PC-3 (cell line): Measurements from ENCODE around the gene TMEM185B. TPM values are rescaled to one million over a fixed set of nuclear protein-coding genes. Genes with fewer than 3 reads are reported as not detected.

Experiments used
- ATAC-seq: fragments of 200-7000 bp; cut with Tn5 transposase; 2 replicates; pipeline ENCODE4 v1.9.1; 2020; ENCODE audit warnings: mild to moderate bottlenecking, moderate library complexity
- BruUV-seq: library from RNA; stranded (reverse); fragments of 400-500 nt; replicated peaks from 2 replicates; lab custom pipeline; 2021; lab: Mats Ljungman, UMichigan
- CTCF ChIA-PET: fragments of 300-600 bp; sonication (Branson Sonifier 250); formaldehyde crosslinking; loops from one replicate; lab custom pipeline; 2022; ENCODE audit warnings: antibody characterized with exemption; lab: Charles Lee
- POLR2A ChIA-PET: fragments of 300-600 bp; sonication (Branson Sonifier 250); formaldehyde crosslinking; loops from one replicate; lab custom pipeline; 2022; ENCODE audit warnings: antibody characterized with exemption; ENCODE audit not compliant: unreplicated experiment; lab: Charles Lee
- DNase-seq: peaks from one replicate; pipeline ENCODE4 v3.0.0-alpha.2; 2015
- H2AFZ ChIP-seq: fragments of 300-600 bp; sonication (generic); 2 replicates; pipeline ENCODE4 v1.6.0; 2016; ENCODE audit warnings: antibody characterized with exemption, low read length
- H3F3A ChIP-seq: fragments of 300-600 bp; sonication (generic); one replicate; pipeline ENCODE4 v1.6.0; 2017; ENCODE audit warnings: antibody characterized with exemption, low read length, control low read depth, mild to moderate bottlenecking; ENCODE audit not compliant: unreplicated experiment
- H3K27ac ChIP-seq: fragments of 300-600 bp; sonication (generic); 2 replicates; pipeline ENCODE4 v1.5.1; 2016; ENCODE audit warnings: mild to moderate bottlenecking, low read length
- H3K27me3 ChIP-seq: fragments of 300-600 bp; sonication (generic); 2 replicates; pipeline ENCODE4 v1.6.1; 2016; ENCODE audit warnings: low read length, mixed read lengths
- H3K36me3 ChIP-seq: fragments of 300-600 bp; sonication (generic); 2 replicates; pipeline ENCODE4 v1.6.1; 2016; ENCODE audit warnings: low read depth, mixed run types, low read length, mixed read lengths
- H3K4me1 ChIP-seq: fragments of 300-600 bp; sonication (generic); 2 replicates; pipeline ENCODE4 v1.5.1; 2016; ENCODE audit warnings: low read length; ENCODE audit not compliant: insufficient read depth
- H3K4me2 ChIP-seq: fragments of 300-600 bp; sonication (generic); 2 replicates; pipeline ENCODE4 v1.6.0; 2016; ENCODE audit warnings: low read length
- H3K4me3 ChIP-seq: fragments of 300-600 bp; sonication (generic); 2 replicates; pipeline ENCODE4 v1.5.1; 2016; ENCODE audit warnings: mild to moderate bottlenecking, low read length, mixed read lengths
- H3K79me2 ChIP-seq: fragments of 300-600 bp; sonication (generic); 2 replicates; pipeline ENCODE4 v1.6.1; 2017; ENCODE audit warnings: low read length, mixed read lengths
- H3K9ac ChIP-seq: fragments of 300-600 bp; sonication (generic); 2 replicates; pipeline ENCODE4 v1.6.0; 2016; ENCODE audit warnings: mild to moderate bottlenecking, low read length
- H3K9me2 ChIP-seq: fragments of 300-600 bp; sonication (generic); replicated peaks from 2 replicates; pipeline ENCODE4 v1.6.1; 2016; ENCODE audit warnings: mixed run types, low read length, mixed read lengths
- H3K9me3 ChIP-seq: fragments of 300-600 bp; sonication (generic); 2 replicates; pipeline ENCODE4 v1.6.1; 2016; ENCODE audit warnings: low read length, mixed read lengths
- H4K20me1 ChIP-seq: fragments of 300-600 bp; sonication (generic); 2 replicates; pipeline ENCODE4 v1.6.1; 2016; ENCODE audit warnings: low read length, mixed read lengths
- CTCF ChIP-seq: fragments of 300-600 bp; sonication (generic); conservative IDR thresholded peaks from 2 replicates; pipeline ENCODE4 v1.5.1; 2017; ENCODE audit warnings: antibody characterized with exemption, low read depth, mild to moderate bottlenecking, low read length
- EZH2phosphoT487 ChIP-seq: fragments of 300-600 bp; sonication (generic); IDR thresholded peaks from 2 replicates; pipeline ENCODE4 v1.6.1; 2018; ENCODE audit warnings: mild to moderate bottlenecking, antibody characterized with exemption, low read length, borderline replicate concordance
- intact Hi-C: fragments of 100-400 bp; cut with micrococcal nuclease; formaldehyde crosslinking; loops from 2 replicates; pipeline ENCODE4 v1.9.0; 2023
- total RNA-seq: library from RNA; depleted of rRNA; stranded (reverse); fragments of >200 nt; gene quantifications from 2 replicates; pipeline ENCODE4 v1.2.3, GENCODE V29; 2014; rRNA removed

Gene TMEM185B
- total RNA-seq, 1 experiment from 2014 or later: 67.5 TPM

GRCh38 chr2:120174963-120175581 is 48.1 kb downstream of the TMEM185B start:
- Histone ChIP-seq H3K36me3 (no peaks in the 10 kb centered on the region), H3K9ac (no peak overlapping the region), H3K27ac (no peak overlapping the region), H3K4me2 (peak overlapping the region; percentile 16; the same call in 1 of the 2 replicates), H3K79me2 (no peaks in the 10 kb centered on the region), H3K4me3 (no peak overlapping the region), H3K9me2 (no peaks in the 10 kb centered on the region), H3K4me1 (no peaks in the 10 kb centered on the region), H3F3A (no peaks in the 10 kb centered on the region), H4K20me1 (no peaks in the 10 kb centered on the region), H3K27me3 (no peaks in the 10 kb centered on the region), H2AFZ (0 out of 2 replicates have a peak overlapping the region, but pooled peaks have one; percentile 21), H3K9me3 (no peaks in the 10 kb centered on the region)
- POLR2A ChIA-PET: interaction anchor here (0.6 kb wide), 1 partner anchor 77 kb away, joined by 4 read pairs; no protein-coding TSS in a partner anchor
- peak; percentile 62 for ATAC-seq
- CTCF ChIA-PET: interaction anchor here (0.5 to 2.5 kb wide), 14 partner anchors 48 to 533 kb away, joined by 3 to 33 read pairs (median 4); partner anchors contain the start of gene TMEM185B
- peak; percentile 84 for DNase-seq
- TF ChIP-seq CTCF (peak; percentile 85), EZH2phosphoT487 (no peak)
- intact Hi-C loops: loop anchor here (1.0 to 10.0 kb wide), 7 partner anchors 66 to 530 kb away; partner anchors contain the start of gene EPB41L5
- BruUV-seq: no TSS peak

Other genes starting within 250 kb of the TMEM185B start
- 11.7 and 14.0 TPM in 2 replicates for gene EPB41L5, start 210.3 kb downstream of the TMEM185B start, total RNA-seq
- gene RALB, start 29.5 kb upstream of the TMEM185B start, total RNA-seq: 49.1 and 57.9 TPM in 2 replicates
- 223 and 269 TPM in 2 replicates for gene INHBB, start 122.7 kb upstream of the TMEM185B start, total RNA-seq